MCF 10A (cell line): ENCODE data around the gene HAND2. TPM values are rescaled to one million over a fixed set of nuclear protein-coding genes. Genes with fewer than 3 reads are reported as not detected.

Experiments
- BruUV-seq: library from RNA; stranded (reverse); fragments of 400-500 nt; replicated peaks from 2 replicates; lab custom pipeline; 2021; lab: Mats Ljungman, UMichigan
- CTCF ChIA-PET: fragments of 300-600 bp; sonication (Branson Sonifier 250); formaldehyde crosslinking; extraction: SDS; loops from one replicate; lab custom pipeline; 2021; ENCODE audit warnings: antibody characterized with exemption, inconsistent platforms; lab: Yijun Ruan, JAX
- POLR2A ChIA-PET: fragments of 300-600, 350-650 bp; sonication (Branson Sonifier 250); formaldehyde crosslinking; extraction: SDS; loops from one replicate; lab custom pipeline; 2020; ENCODE audit warnings: antibody characterized with exemption, inconsistent platforms; lab: Yijun Ruan, JAX
- DNase-seq: peaks from one replicate; pipeline ENCODE4 v3.0.0-alpha.2; 2018; ENCODE audit not compliant: unreplicated experiment
- H3K27ac Mint-ChIP-seq: one replicate; pipeline ENCODE4 v1.8.0; 2022; ENCODE audit warnings: mild to moderate bottlenecking, low read depth, mixed read lengths; ENCODE audit not compliant: unreplicated experiment
- H3K27me3 Mint-ChIP-seq: one replicate; pipeline ENCODE4 v1.8.0; 2022; ENCODE audit warnings: mixed read lengths; ENCODE audit not compliant: insufficient read depth, unreplicated experiment
- H3K36me3 Mint-ChIP-seq: one replicate; pipeline ENCODE4 v1.8.0; 2022; ENCODE audit warnings: mild to moderate bottlenecking, moderate library complexity, mixed read lengths; ENCODE audit not compliant: insufficient read depth, unreplicated experiment
- H3K4me1 Mint-ChIP-seq: one replicate; pipeline ENCODE4 v1.8.0; 2022; ENCODE audit warnings: mixed read lengths; ENCODE audit not compliant: insufficient read depth, unreplicated experiment
- H3K4me3 Mint-ChIP-seq: one replicate; pipeline ENCODE4 v1.8.0; 2022; ENCODE audit warnings: mild to moderate bottlenecking, moderate library complexity, mixed read lengths; ENCODE audit not compliant: unreplicated experiment
- H3K9me3 Mint-ChIP-seq: one replicate; pipeline ENCODE4 v1.8.0; 2022; ENCODE audit warnings: mixed read lengths; ENCODE audit not compliant: unreplicated experiment
- intact Hi-C: fragments of 100-400 bp; cut with micrococcal nuclease; formaldehyde crosslinking; loops from 2 replicates; pipeline ENCODE4 v1.14.1; 2022
- total RNA-seq: library from RNA; stranded (reverse); gene quantifications from 2 replicates; pipeline ENCODE4 v1.2.3, GENCODE V29; 2022
- TF ChIP-seq, protein P1 (sequence below): fragments of 200-600 bp; IDR thresholded peaks from one replicate; pipeline ENCODE4 v1.8.0; 2022; ENCODE audit warnings: antibody characterized with exemption, mild to moderate bottlenecking; ENCODE audit not compliant: unreplicated experiment

HAND2 gene
- total RNA-seq, 1 experiment from 2014 or later = not detected

DNA sequence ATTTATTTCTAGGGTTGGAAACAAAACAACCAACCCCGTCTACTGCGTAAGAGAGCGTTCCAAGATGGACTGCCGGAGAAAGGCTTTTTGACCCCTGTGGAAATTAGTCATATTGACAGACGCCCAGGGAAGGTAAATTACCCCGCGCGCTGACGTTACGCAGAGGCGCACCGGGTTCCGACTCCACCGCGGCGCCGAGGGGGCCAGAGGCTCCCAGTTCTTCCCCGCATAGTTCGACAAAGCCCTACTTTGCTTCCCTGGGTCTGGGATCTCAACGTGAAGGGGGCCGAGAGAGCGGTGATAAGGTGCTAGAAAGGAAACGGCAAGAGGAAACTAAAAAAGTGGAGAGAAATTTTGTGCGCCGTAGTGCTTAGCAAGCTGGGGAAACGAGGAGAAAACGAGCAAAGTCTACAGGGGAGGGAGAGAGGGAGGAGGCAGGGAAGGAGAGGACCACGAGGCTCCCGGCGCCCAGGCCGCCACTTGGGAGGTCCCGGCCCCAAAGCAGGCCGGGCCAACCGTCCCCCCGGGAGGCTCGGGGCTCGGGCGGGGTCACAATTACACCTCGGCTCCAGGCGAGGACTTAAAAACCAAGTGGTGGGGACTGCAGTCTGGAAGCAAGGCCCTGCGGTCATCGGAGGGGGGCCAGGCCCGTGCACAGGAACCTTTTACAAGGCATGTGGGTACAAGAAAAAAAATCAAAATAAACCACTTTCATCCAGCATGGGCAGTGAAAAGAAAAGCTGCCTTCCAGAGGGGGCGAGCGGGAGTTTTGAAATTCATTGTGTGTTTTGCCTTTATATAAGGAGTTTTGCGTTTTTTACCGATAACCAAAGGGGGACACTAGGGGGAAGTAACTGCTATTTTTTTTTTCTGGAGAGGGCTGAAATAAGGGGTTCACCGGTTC, 13.2 kb downstream of the HAND2 start:
- no peak overlapping the region for H3K27ac Mint-ChIP-seq
- no peak overlapping the region for H3K4me3 Mint-ChIP-seq
- no peak for DNase-seq
- intact Hi-C loops = no loop called here
- H3K27me3 Mint-ChIP-seq = peaks cover 46% of the 10 kb centered on the region
- CTCF ChIA-PET = interaction anchor here (0.7 kb wide), 1 partner anchor 153 kb away, joined by 3 read pairs; no protein-coding TSS in a partner anchor
- no TSS peak for BruUV-seq
- POLR2A ChIA-PET = no interaction called here
- no peaks in the 10 kb centered on the region for H3K4me1 Mint-ChIP-seq
- peaks cover 7% of the 10 kb centered on the region for H3K9me3 Mint-ChIP-seq
- no peaks in the 10 kb centered on the region for H3K36me3 Mint-ChIP-seq
- TF ChIP-seq, protein P1, sequence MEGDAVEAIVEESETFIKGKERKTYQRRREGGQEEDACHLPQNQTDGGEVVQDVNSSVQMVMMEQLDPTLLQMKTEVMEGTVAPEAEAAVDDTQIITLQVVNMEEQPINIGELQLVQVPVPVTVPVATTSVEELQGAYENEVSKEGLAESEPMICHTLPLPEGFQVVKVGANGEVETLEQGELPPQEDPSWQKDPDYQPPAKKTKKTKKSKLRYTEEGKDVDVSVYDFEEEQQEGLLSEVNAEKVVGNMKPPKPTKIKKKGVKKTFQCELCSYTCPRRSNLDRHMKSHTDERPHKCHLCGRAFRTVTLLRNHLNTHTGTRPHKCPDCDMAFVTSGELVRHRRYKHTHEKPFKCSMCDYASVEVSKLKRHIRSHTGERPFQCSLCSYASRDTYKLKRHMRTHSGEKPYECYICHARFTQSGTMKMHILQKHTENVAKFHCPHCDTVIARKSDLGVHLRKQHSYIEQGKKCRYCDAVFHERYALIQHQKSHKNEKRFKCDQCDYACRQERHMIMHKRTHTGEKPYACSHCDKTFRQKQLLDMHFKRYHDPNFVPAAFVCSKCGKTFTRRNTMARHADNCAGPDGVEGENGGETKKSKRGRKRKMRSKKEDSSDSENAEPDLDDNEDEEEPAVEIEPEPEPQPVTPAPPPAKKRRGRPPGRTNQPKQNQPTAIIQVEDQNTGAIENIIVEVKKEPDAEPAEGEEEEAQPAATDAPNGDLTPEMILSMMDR = no peak

DNA sequence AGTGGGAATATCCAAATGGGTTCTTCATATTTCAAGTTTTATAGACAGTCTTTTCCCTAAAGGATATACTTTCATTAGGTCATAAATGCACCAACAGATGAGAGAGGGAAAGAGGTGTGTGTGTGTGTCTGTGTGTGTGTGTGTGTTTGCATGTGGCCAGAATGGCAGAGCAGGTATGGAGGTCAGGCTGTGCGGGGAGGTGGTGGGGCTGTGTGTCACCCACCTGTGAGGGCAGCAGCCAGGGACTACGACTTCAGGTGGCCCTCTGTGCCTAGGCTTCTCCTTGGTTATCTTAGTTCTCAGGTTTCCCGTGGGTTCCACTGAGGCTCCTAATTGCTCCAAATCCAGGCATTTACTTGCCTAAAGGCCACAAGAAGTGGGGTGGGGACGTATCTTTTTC, 14.6 kb downstream of the HAND2 start:
- Mint-ChIP-seq H3K9me3 (peaks cover 7% of the 10 kb centered on the region), H3K36me3 (no peaks in the 10 kb centered on the region), H3K27me3 (peaks cover 49% of the 10 kb centered on the region), H3K4me1 (no peaks in the 10 kb centered on the region), H3K4me3 (no peak overlapping the region), H3K27ac (no peak overlapping the region)
- POLR2A ChIA-PET = no interaction called here
- no TSS peak for BruUV-seq
- CTCF ChIA-PET = interaction anchor here (0.7 kb wide), 1 partner anchor 480 kb away, joined by 3 read pairs; no protein-coding TSS in a partner anchor
- no peak for DNase-seq
- TF ChIP-seq, protein P1 = no peak
- intact Hi-C loops = no loop called here

DNA sequence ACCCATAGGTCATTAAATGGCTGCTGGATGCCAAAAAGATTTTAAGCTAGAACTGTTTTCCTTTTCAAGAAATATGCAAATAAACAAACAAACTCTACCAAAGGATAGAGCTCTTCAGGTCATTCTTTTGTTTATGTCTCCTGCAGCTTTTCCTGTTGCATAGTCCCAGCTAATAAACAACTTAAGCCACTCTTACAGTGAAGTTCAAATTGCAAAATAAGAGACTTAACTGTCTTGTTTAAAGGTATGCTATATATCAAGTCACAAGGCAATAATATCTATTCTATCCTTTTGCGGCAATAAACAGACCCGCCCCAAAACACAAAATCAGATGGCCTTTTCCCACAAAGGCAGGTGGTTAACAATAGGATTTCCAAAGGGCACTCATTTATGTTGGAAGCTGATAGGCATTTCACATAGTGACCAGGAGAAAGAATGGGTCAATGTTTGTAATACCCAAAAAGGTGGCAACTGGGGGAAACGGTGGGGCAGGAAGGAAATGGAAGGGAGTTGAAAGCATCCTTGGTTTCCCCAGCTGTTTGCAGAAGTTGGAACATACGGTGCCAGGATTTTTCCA, 15.3 kb downstream of the HAND2 start:
- DNase-seq = no peak
- TF ChIP-seq, protein P1 = no peak
- no peak overlapping the region for H3K27ac Mint-ChIP-seq
- CTCF ChIA-PET = interaction anchor here (0.7 kb wide), 1 partner anchor 481 kb away, joined by 3 read pairs; no protein-coding TSS in a partner anchor
- peaks cover 49% of the 10 kb centered on the region for H3K27me3 Mint-ChIP-seq
- H3K36me3 Mint-ChIP-seq = no peaks in the 10 kb centered on the region
- BruUV-seq = no TSS peak
- POLR2A ChIA-PET = no interaction called here
- peaks cover 7% of the 10 kb centered on the region for H3K9me3 Mint-ChIP-seq
- no peaks in the 10 kb centered on the region for H3K4me1 Mint-ChIP-seq
- intact Hi-C loops = no loop called here
- H3K4me3 Mint-ChIP-seq = no peak overlapping the region

DNA sequence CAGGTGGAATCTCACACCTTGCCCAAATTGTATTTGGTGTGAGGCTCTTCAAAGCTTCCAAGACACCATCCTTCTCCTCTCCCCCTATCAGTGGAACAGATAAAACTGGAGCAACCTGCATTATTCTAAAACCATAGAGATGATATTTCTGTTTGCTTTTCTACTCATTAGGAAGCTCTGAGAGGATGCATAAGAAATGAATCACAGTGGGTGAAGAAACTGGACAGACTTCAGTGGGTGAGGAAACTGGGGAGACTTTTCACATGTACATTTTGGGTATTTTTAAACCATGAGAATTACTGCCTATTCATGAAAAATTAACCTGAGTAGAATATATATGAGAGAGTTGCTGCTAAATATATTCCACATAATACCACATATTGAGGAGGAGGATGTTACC, 16.4 kb downstream of the HAND2 start:
- intact Hi-C loops = no loop called here
- Mint-ChIP-seq H3K4me3 (no peak overlapping the region), H3K27me3 (peaks cover 49% of the 10 kb centered on the region), H3K36me3 (no peaks in the 10 kb centered on the region), H3K9me3 (peaks cover 7% of the 10 kb centered on the region), H3K4me1 (no peaks in the 10 kb centered on the region), H3K27ac (no peak overlapping the region)
- no peak for DNase-seq
- TF ChIP-seq, protein P1 = no peak
- ChIA-PET POLR2A (no interaction called here), CTCF (no interaction called here)
- no TSS peak for BruUV-seq
